Activated CD8-positive, alpha-beta memory T cell treated with anti-CD3 and anti-CD28 coated beads for 4 hours (primary cell): ENCODE results near the gene IVNS1ABP.
"Not testable (repeated sequence)": the region's sequence is repeated elsewhere in the genome, so short reads cannot be mapped to it uniquely, and the experiment has no call there.

Experiments used
- DNase-seq, 2 donors: peaks; one replicate each; pipeline ENCODE4 v3.0.0-alpha.2; 2020; ENCODE audit warnings: low read depth in 2 of 2

Gene IVNS1ABP

GRCh38 chr1:185257116-185257949 is 59.7 kb downstream of the IVNS1ABP start:
- not testable (repeated sequence) for DNase-seq

- not testable (repeated sequence) for DNase-seq
These were observed 61.4 kb downstream of the IVNS1ABP start for GRCh38 chr1:185255595-185255994.

- DNase-seq: not testable (repeated sequence)
These were observed 64.6 kb downstream of the IVNS1ABP start for GRCh38 chr1:185252404-185252803.

GRCh38 chr1:185251928-185252327 is 65.1 kb downstream of the IVNS1ABP start:
- not testable (repeated sequence) for DNase-seq

GRCh38 chr1:185250063-185250462 is 67.0 kb downstream of the IVNS1ABP start:
- no peak for DNase-seq

GRCh38 chr1:185249563-185249962 is 67.5 kb downstream of the IVNS1ABP start:
- no peak for DNase-seq
